Activated naive CD4-positive, alpha-beta T cell treated with anti-CD3 and anti-CD28 coated beads for 36 hours (primary cell): ENCODE measurements around the gene IDUA. TPM values are rescaled to one million over a fixed set of nuclear protein-coding genes. Genes with fewer than 3 reads are reported as not detected.
"Not testable (repeated sequence)": the region's sequence is repeated elsewhere in the genome, so short reads cannot be mapped to it uniquely, and the experiment has no call there.

Source experiments
- CTCF ChIA-PET: fragments of 350-600 bp; sonication (Branson Sonifier 250); formaldehyde crosslinking; loops from one replicate; lab custom pipeline; 2021; ENCODE audit warnings: antibody characterized with exemption; lab: Charles Lee
- DNase-seq: peaks from one replicate; pipeline ENCODE4 v3.0.0-alpha.2; 2020
- H3K27ac Mint-ChIP-seq: one replicate; pipeline ENCODE4 v1.8.0; 2021; ENCODE audit warnings: mild to moderate bottlenecking, mixed read lengths
- H3K27me3 Mint-ChIP-seq: one replicate; pipeline ENCODE4 v1.8.0; 2021; ENCODE audit warnings: low read depth, mixed read lengths
- H3K36me3 Mint-ChIP-seq: one replicate; pipeline ENCODE4 v1.8.0; 2021; ENCODE audit warnings: low read depth, mixed read lengths
- H3K4me1 Mint-ChIP-seq: one replicate; pipeline ENCODE4 v1.8.0; 2021; ENCODE audit warnings: low read depth, mixed read lengths
- H3K4me3 Mint-ChIP-seq: one replicate; pipeline ENCODE4 v1.8.0; 2021; ENCODE audit warnings: mild to moderate bottlenecking, moderate library complexity, mixed read lengths
- H3K9me3 Mint-ChIP-seq: one replicate; pipeline ENCODE4 v1.8.0; 2021; ENCODE audit warnings: mixed read lengths
- intact Hi-C: fragments of 100-400 bp; cut with micrococcal nuclease; formaldehyde crosslinking; loops from one replicate; pipeline ENCODE4 v1.15.1; 2023
- total RNA-seq, 2 experiments: library from RNA; stranded (reverse); gene quantifications; one replicate each; pipeline ENCODE4 v1.2.3, GENCODE V29; 2021

IDUA gene
- total RNA-seq, 2 experiments from 2014 or later = 9.5 to 10.5 TPM

- Mint-ChIP-seq H3K36me3 (no peaks in the 10 kb centered on the region), H3K4me1 (peaks cover 5% of the 10 kb centered on the region), H3K9me3 (no peaks in the 10 kb centered on the region), H3K4me3 (peak overlapping the region; percentile 38), H3K27ac (no peak overlapping the region), H3K27me3 (no peaks in the 10 kb centered on the region)
- intact Hi-C loops = no loop called here
- DNase-seq = no peak
- CTCF ChIA-PET = interaction anchor here (1.0 kb wide), 1 partner anchor 13 kb away, joined by 3 read pairs; no protein-coding TSS in a partner anchor
Measured at GRCh38 chr4:974668-975067, 12.2 kb upstream of the IDUA start.

DNA sequence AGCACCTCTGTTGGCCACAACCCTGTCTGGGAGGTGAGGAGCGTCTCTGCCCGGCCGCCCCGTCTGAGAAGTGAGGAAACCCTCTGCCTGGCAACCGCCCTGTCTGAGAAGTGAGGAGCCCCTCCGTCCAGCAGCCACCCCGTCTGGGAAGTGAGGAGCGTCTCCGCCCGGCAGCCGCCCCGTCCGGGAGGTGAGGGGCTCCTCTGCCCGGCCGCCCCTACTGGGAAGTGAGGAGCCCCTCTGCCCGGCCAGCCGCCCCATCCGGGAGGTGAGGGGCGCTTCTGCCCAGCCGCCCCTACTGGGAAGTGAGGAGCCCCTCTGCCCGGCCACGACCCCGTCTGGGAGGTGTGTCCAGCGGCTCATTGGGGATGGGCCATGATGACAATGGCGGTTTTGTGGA is 10.8 kb upstream of the IDUA start:
- H3K4me1 Mint-ChIP-seq, CTCF ChIA-PET, DNase-seq, H3K9me3 Mint-ChIP-seq, intact Hi-C loops, H3K36me3 Mint-ChIP-seq, H3K27ac Mint-ChIP-seq, H3K27me3 Mint-ChIP-seq, H3K4me3 Mint-ChIP-seq: not testable (repeated sequence)

DNA sequence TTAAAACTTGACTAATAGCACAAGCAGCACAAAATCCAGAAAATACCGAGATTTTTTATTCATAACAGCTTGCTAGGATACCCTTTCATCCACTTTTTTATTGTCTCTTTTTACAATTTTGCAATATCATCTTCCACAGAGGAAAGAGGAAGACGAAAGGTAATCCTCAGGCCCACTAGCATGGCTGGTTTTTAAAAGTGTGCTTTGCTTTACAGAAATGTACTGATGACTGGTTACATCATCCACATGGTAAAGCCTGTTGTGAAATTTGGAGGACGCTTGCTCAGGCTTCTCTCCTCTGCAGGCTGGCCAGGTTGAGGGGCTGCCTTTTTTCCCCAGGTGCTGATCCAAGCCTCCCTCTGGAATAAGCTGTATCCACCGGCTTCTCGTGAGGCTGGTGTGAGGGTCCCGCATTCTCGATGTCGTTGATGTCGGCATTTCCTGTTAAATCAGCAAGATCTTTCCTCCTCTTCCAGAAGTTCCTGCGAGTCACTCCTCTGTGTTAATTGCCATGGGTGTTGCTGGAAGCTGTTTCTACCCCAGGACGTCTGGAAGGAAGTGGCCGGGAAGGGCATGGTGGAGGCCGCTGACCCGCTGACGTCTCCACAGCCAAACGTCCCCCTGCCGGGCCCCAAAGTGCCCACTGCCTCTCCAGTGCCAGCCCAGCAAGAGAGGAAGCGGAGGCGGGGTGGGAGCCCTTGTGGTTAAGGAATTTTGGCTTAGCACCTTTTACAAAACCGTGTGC is 7.7 kb upstream of the IDUA start:
- Mint-ChIP-seq H3K36me3 (no peaks in the 10 kb centered on the region), H3K4me3 (no peak overlapping the region), H3K27me3 (no peaks in the 10 kb centered on the region), H3K9me3 (no peaks in the 10 kb centered on the region), H3K4me1 (no peaks in the 10 kb centered on the region), H3K27ac (no peak overlapping the region)
- intact Hi-C loops = no loop called here
- DNase-seq = no peak
- CTCF ChIA-PET = no interaction called here

GRCh38 chr4:982291-982690 is 4.6 kb upstream of the IDUA start:
- Mint-ChIP-seq H3K27ac (no peak overlapping the region), H3K4me1 (peaks cover 20% of the 10 kb centered on the region), H3K36me3 (no peaks in the 10 kb centered on the region), H3K9me3 (no peaks in the 10 kb centered on the region), H3K4me3 (no peak overlapping the region), H3K27me3 (no peaks in the 10 kb centered on the region)
- intact Hi-C loops = no loop called here
- CTCF ChIA-PET = no interaction called here
- DNase-seq = no peak

GRCh38 chr4:982814-983213 is 4.0 kb upstream of the IDUA start:
- no peak overlapping the region for H3K27ac Mint-ChIP-seq
- intact Hi-C loops = no loop called here
- CTCF ChIA-PET = no interaction called here

DNA sequence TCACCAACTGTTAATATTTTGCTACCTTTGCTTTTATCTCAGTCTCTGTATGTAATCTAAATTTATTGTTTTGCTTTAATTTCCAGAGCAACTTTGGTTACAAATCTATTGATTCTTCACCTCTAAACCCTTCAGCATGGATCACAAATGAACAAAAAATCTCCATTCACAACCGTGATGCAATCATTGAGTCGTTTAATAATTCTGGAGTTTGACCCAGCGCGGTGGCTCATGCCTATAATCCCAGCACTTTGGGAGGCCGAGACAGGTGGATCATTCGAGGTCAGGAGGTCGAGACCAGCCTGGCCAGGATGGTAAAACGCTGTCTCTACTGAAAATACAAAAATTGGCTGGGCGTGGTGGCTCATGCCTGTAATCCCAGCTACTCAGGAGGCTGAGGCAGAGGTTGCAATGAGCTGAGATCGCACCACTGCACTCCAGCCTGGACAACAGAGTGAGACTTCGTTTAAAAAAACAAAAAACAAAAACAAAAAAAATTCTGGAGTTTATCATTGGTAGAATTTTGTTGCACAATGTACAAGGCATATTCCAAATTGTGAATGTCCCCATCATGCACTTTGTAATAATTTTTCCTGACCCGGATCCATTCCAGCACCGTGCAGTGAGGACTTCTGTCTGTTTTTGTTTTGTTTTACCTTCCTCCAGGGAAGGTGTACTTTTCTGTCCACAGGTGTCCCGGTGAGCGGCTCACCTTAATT is 2.3 kb upstream of the IDUA start:
- intact Hi-C loops = loop anchor here (5.0 kb wide), 1 partner anchor 382 kb away; no protein-coding TSS in a partner anchor
- Mint-ChIP-seq H3K27me3 (no peaks in the 10 kb centered on the region), H3K9me3 (no peaks in the 10 kb centered on the region), H3K4me3 (peak overlapping the region; percentile 62), H3K4me1 (peaks cover 28% of the 10 kb centered on the region), H3K27ac (no peak overlapping the region), H3K36me3 (no peaks in the 10 kb centered on the region)
- CTCF ChIA-PET = interaction anchor here (1.1 kb wide), 1 partner anchor 242 kb away, joined by 4 read pairs; no protein-coding TSS in a partner anchor
- DNase-seq = no peak

More at GRCh38 chr4:982814-983213, 4.0 kb upstream of the IDUA start:
- DNase-seq = no peak
- Mint-ChIP-seq H3K27me3 (no peaks in the 10 kb centered on the region), H3K4me3 (no peak overlapping the region), H3K4me1 (peaks cover 23% of the 10 kb centered on the region), H3K9me3 (no peaks in the 10 kb centered on the region), H3K36me3 (no peaks in the 10 kb centered on the region)

DNA sequence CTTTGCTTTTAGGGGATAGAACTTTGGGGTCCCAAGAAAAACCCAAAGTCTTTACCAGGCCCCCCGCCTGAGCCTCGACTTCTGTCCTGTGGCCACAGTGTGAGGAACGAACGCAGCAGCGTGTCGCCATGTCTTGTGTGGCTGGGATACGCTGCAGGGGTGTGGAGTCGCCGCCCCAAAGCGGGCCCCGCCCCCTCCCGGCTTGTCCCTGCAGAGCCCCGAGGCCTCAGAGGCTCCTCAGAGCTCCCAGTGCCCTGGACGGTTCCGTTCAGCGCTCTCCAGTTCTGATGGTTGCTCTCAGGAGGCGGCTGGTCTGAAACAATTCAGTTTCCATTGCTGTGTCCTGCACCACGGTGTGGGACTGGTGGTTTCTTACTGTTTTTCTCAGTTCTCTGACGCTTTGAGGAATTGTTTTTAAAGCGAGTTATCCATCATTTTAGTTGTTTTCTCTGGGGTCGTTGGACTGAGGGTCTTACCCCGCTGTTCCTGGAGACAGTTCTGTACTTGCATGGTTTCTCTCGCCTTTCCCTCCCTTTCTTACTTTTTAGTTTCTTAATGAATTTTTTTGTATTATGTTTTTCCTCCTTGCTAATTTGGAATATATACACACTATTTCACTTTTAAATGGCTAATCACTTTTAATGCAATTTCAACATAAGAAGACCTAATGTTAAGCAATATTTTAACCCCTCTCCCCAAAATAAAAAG is 1.6 kb upstream of the IDUA start:
- Mint-ChIP-seq H3K27ac (no peak overlapping the region), H3K36me3 (no peaks in the 10 kb centered on the region), H3K4me3 (peak overlapping the region; percentile 62), H3K9me3 (no peaks in the 10 kb centered on the region), H3K4me1 (peaks cover 28% of the 10 kb centered on the region), H3K27me3 (no peaks in the 10 kb centered on the region)
- CTCF ChIA-PET = interaction anchor here (1.1 kb wide), 1 partner anchor 140 kb away, joined by 3 read pairs; no protein-coding TSS in a partner anchor
- peak; percentile 80 for DNase-seq
- intact Hi-C loops = loop anchor here (5.0 kb wide), 1 partner anchor 383 kb away; no protein-coding TSS in a partner anchor

DNA sequence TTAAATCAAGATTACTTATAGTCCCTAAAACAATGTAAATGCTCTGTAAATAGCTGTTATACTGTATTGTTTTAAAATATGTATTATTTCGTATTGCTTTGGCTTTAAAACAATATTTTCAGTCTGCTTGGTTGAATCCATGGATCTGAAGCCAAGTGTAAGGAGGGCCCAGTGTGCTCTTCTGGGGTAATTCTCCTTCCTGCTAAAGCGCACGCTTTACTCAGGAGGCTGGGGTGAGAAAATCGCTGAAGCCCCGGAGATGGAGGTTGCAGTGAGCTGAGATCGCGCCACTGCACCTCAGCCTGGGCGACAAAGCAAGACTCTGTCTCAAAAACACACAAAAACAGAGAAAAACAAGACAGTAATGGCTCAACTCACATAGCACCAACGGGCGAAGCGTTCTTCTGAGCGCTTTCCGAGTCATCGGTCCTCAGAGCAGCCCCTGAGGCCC is 391 bp upstream of the IDUA start:
- Mint-ChIP-seq H3K27ac (peak overlapping the region; percentile 74), H3K36me3 (peaks cover 2% of the 10 kb centered on the region), H3K4me1 (peaks cover 28% of the 10 kb centered on the region), H3K27me3 (no peaks in the 10 kb centered on the region), H3K9me3 (no peaks in the 10 kb centered on the region), H3K4me3 (peak overlapping the region; percentile 91)
- CTCF ChIA-PET = interaction anchor here (1.0 to 2.8 kb wide), 8 partner anchors 19 to 244 kb away, joined by 3 to 10 read pairs (median 3); no protein-coding TSS in a partner anchor
- DNase-seq = no peak
- intact Hi-C loops = loop anchor here (1.0 to 5.0 kb wide), 3 partner anchors 54 to 384 kb away; partner anchors contain the start of genes GAK and TMEM175

DNA sequence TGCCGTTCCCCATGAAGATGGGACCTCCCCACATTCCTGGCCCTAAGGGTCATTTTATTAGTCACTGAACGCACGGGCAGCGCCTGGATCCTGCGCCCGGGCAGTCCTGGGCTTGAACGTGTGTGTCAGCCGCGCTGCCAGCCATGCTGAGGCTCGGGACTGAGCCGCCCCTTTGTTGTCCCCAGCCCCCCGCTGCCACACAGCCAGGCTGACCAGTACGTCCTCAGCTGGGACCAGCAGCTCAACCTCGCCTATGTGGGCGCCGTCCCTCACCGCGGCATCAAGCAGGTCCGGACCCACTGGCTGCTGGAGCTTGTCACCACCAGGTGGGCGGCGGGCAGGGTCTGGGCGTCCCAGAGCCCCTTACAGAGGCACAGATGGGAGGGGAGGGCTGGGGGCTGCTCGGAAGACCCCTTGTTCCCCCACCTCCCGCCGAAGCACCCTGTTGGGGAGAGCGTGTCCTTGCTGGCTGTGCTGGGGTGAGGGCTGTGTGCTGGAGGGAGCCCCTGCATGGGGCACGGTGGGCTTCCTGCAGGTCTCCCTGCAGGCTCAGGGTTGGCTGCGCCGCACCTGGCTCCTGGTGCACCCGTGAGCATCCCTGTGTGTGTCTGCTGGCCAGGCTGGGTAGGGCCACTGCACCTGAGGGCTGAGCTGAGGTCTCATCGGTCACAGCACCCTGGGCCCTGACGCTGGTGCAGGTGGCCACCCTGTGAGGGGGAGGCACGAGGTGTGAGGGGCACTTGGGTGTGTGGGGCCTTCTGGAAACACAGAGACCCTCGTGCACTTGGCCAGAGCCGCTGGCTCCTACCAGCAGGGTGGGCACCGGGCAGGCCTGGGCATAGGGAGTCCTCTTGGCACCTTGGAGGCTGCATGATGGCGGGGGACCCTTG is 1.0 kb downstream of the IDUA start:
- Mint-ChIP-seq H3K4me1 (peaks cover 28% of the 10 kb centered on the region), H3K4me3 (peak overlapping the region; percentile 77), H3K9me3 (no peaks in the 10 kb centered on the region), H3K27ac (no peak overlapping the region), H3K36me3 (peaks cover 2% of the 10 kb centered on the region), H3K27me3 (no peaks in the 10 kb centered on the region)
- intact Hi-C loops = loop anchor here (1.0 to 5.0 kb wide), 4 partner anchors 15 to 386 kb away; partner anchors contain the start of gene DGKQ
- DNase-seq = no peak
- CTCF ChIA-PET = interaction anchor here (0.9 to 2.8 kb wide), 9 partner anchors 13 to 245 kb away, joined by 3 to 10 read pairs (median 3); no protein-coding TSS in a partner anchor

- no peaks in the 10 kb centered on the region for H3K9me3 Mint-ChIP-seq
- CTCF ChIA-PET = interaction anchor here (2.8 kb wide), 1 partner anchor 59 kb away, joined by 9 read pairs; no protein-coding TSS in a partner anchor
Measured at GRCh38 chr4:988726-989721, 2.2 kb downstream of the IDUA start.

More at GRCh38 chr4:988726-989721, 2.2 kb downstream of the IDUA start:
- peaks cover 28% of the 10 kb centered on the region for H3K4me1 Mint-ChIP-seq
- no peaks in the 10 kb centered on the region for H3K27me3 Mint-ChIP-seq
- DNase-seq = no peak
- H3K27ac Mint-ChIP-seq = no peak overlapping the region
- H3K4me3 Mint-ChIP-seq = no peak overlapping the region
- intact Hi-C loops = loop anchor here (5.0 kb wide), 1 partner anchor 387 kb away; no protein-coding TSS in a partner anchor
- peaks cover 2% of the 10 kb centered on the region for H3K36me3 Mint-ChIP-seq
